ENCODE data around the gene MRPS10. TPM values are rescaled to one million over a fixed set of nuclear protein-coding genes. Genes with fewer than 3 reads are reported as not detected.

Gene MRPS10
- polyA plus RNA-seq, 1 donor = 25.2 TPM

DNA sequence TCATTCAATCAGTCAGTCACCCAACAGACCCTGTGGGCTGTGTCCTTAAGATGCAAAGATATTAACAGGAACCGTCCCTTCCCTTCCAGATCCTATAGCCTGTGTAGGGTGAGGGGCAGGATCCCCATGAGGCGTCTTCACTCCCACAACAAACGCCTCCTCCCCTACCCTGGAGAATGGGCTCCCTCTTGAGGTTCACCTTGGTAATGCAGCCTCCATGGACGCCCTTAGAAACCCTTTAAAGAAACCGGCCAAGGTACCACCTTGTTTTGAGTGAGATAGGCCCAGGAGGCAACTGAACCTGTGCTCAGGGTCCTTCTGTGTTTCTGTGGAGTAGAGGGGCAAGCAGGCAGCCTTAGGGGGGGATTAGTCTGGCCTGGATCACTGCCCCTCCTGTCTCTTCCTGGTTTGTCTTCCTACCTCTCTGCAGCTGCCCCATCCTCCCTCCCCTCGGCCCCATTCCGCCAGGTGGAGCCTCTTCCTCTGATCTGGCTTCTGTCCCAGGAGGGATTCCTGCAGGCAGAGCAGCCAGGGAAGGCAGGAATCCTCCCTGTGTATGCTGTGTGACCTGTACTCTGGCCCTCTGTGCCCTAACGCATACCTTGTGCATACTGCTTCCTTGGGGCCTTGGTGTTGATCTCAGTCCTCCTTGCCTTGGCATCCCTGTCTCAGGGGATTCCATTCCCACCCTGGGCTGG lies 51.1 kb downstream of the MRPS10 start:
- H3K36me3 ChIP-seq (ENCODE audit: control insufficient read depth, insufficient read depth, low read length) = no peaks in the 10 kb centered on the region
- peaks cover 12% of the 10 kb centered on the region for H3K4me1 ChIP-seq (ENCODE audit: control insufficient read depth, insufficient read depth, low read length)
- no CpG with 5 or more reads among the region's 8 CpGs for WGBS (ENCODE audit: insufficient coverage, low lambda C conversion rate)
- H3K27me3 ChIP-seq (ENCODE audit: control insufficient read depth, insufficient read depth, low read length) = no peaks in the 10 kb centered on the region
- no peaks in the 10 kb centered on the region for H3K9me3 ChIP-seq (ENCODE audit: control insufficient read depth, low read depth, low read length)
- no peak overlapping the region for H3K4me3 ChIP-seq (ENCODE audit: low read length)
- peak overlapping the region; percentile 66 for H3K27ac ChIP-seq (ENCODE audit: low read length)
- DNase-seq = peak; percentile 84 to 86

DNA sequence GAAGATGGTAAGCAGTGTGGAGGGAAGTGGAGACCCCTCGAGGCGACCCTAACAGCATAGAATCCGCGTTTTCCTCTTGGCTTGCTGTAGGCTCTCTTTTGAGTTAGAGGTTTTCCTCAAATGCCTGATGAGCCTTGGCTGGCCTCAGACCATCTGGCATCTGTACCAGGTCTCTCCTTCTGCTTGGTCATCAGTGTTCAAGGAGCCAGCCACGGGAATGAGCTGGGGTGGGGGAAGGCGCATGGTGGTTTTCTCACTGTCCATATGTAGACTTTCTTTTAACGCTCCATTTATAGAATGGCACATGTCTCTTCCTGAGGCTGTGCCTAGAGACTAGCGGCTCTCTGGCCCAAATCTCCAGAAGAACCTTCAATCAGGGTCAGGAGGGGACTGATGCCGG lies 52.6 kb downstream of the MRPS10 start:
- Histone ChIP-seq H3K36me3 (ENCODE audit: control insufficient read depth, insufficient read depth, low read length) (no peaks in the 10 kb centered on the region), H3K27ac (ENCODE audit: low read length) (no peak overlapping the region), H3K4me1 (ENCODE audit: control insufficient read depth, insufficient read depth, low read length) (peaks cover 12% of the 10 kb centered on the region), H3K4me3 (ENCODE audit: low read length) (no peak overlapping the region), H3K9me3 (ENCODE audit: control insufficient read depth, low read depth, low read length) (no peaks in the 10 kb centered on the region), H3K27me3 (ENCODE audit: control insufficient read depth, insufficient read depth, low read length) (no peaks in the 10 kb centered on the region)
- DNase-seq = no peak
- no CpG with 5 or more reads among the region's 9 CpGs for WGBS (ENCODE audit: insufficient coverage, low lambda C conversion rate)

DNA sequence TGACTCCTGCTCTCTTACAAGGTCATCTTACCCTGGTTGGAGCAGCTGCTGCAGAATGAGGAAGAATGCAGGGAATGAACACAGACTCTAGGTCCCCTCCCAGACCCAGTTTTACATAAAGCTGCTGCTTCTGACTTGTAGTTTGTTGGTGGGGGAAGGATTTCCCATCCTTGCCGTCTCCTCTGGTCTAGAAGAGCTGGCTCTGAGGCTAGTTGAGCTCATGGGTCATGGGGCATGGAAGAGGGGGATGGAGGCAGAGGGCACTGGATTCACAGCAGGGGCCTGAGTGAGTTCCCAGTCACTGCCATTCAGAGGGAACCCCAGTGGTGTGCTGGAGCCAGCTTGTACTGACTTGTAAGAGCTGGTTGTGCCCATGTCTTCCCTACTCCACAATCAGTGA lies 53.7 kb downstream of the MRPS10 start:
- peaks cover 12% of the 10 kb centered on the region for H3K4me1 ChIP-seq (ENCODE audit: control insufficient read depth, insufficient read depth, low read length)
- no peaks in the 10 kb centered on the region for H3K36me3 ChIP-seq (ENCODE audit: control insufficient read depth, insufficient read depth, low read length)
- H3K27ac ChIP-seq (ENCODE audit: low read length) = no peak overlapping the region
- no peaks in the 10 kb centered on the region for H3K9me3 ChIP-seq (ENCODE audit: control insufficient read depth, low read depth, low read length)
- no peak overlapping the region for H3K4me3 ChIP-seq (ENCODE audit: low read length)
- no peak for DNase-seq
- no CpG with 5 or more reads among the region's 1 CpG for WGBS (ENCODE audit: insufficient coverage, low lambda C conversion rate)
- H3K27me3 ChIP-seq (ENCODE audit: control insufficient read depth, insufficient read depth, low read length) = no peaks in the 10 kb centered on the region

DNA sequence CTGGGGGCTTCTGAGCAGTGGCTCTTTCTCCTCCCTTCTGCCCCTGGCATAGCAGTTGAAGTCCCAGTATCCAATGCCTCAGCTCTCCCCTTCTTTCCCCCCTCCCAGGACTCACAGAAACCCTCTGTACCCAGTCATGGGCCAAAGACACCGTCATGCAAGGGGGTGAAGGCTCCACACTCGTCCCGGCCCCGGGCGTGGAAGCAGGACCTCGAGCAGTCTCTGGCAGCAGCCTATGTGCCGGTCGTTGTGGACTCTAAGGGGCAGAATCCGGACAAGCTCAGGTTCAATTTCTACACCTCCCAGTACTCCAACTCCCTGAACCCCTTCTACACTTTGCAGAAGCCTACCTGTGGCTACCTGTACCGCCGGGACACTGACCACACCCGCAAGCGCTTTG lies 54.8 kb downstream of the MRPS10 start:
- H3K27me3 ChIP-seq (ENCODE audit: control insufficient read depth, insufficient read depth, low read length) = no peaks in the 10 kb centered on the region
- WGBS (ENCODE audit: insufficient coverage, low lambda C conversion rate) = no CpG with 5 or more reads among the region's 13 CpGs
- H3K4me3 ChIP-seq (ENCODE audit: low read length) = no peak overlapping the region
- H3K27ac ChIP-seq (ENCODE audit: low read length) = no peak overlapping the region
- peaks cover 12% of the 10 kb centered on the region for H3K4me1 ChIP-seq (ENCODE audit: control insufficient read depth, insufficient read depth, low read length)
- DNase-seq = no peak
- H3K9me3 ChIP-seq (ENCODE audit: control insufficient read depth, low read depth, low read length) = no peaks in the 10 kb centered on the region
- no peaks in the 10 kb centered on the region for H3K36me3 ChIP-seq (ENCODE audit: control insufficient read depth, insufficient read depth, low read length)

DNA sequence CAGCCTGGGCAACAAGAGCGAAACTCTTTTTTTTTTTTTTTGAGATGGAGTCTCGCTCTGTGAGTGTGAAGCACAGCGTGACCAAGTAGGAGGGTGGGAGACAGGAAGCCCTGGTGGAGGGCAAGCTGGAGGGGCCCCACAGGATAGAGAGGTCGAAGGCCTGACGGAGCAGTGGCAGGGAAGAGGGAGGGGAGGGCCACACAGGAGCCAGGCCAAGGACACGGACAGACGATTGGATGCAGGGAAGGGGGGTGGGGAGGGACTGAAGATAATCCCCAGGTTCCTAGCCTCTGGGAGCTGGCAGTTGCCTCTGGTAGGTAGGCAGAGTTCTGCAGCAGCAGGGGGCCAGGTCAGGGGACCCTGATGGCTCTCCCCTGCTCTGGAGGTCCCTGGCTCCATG lies 55.3 kb downstream of the MRPS10 start:
- H3K36me3 ChIP-seq (ENCODE audit: control insufficient read depth, insufficient read depth, low read length) = no peaks in the 10 kb centered on the region
- peaks cover 12% of the 10 kb centered on the region for H3K4me1 ChIP-seq (ENCODE audit: control insufficient read depth, insufficient read depth, low read length)
- H3K9me3 ChIP-seq (ENCODE audit: control insufficient read depth, low read depth, low read length) = no peaks in the 10 kb centered on the region
- DNase-seq = no peak
- no CpG with 5 or more reads among the region's 7 CpGs for WGBS (ENCODE audit: insufficient coverage, low lambda C conversion rate)
- H3K27me3 ChIP-seq (ENCODE audit: control insufficient read depth, insufficient read depth, low read length) = no peaks in the 10 kb centered on the region
- H3K4me3 ChIP-seq (ENCODE audit: low read length) = no peak overlapping the region
- H3K27ac ChIP-seq (ENCODE audit: low read length) = no peak overlapping the region

DNA sequence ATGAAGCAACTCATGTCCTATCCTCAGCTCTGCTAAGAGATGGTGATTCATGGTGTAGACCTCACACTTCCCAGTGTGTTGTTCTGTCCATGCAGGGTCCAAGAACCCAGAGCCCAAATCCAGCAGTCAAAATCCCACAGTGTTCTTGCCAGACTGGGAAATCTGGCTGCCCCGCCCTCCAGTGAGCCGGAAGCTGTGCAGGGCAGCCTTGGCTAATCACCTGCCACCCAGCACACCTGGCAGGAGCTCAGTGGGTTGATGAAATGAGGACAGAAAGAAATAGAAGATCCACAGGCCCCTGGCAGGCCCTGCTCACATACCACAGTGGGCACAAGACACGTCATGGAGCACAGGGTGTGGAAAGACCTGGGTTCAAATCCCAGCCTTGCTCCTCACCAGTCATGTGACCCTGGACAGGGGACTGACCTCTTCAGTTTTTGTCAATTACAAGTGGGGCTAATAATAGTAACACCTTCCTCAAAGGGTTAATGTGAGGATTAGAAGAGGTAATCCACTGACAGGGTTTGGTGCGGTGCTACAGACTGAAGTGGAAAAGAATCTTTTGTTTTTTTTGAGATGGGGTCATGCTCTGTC lies 58.1 kb downstream of the MRPS10 start:
- no peak overlapping the region for H3K27ac ChIP-seq (ENCODE audit: low read length)
- WGBS (ENCODE audit: insufficient coverage, low lambda C conversion rate) = 80% methylated on average over 1 of the region's 4 CpGs
- DNase-seq = no peak
- H3K4me3 ChIP-seq (ENCODE audit: low read length) = no peak overlapping the region
- no peaks in the 10 kb centered on the region for H3K36me3 ChIP-seq (ENCODE audit: control insufficient read depth, insufficient read depth, low read length)
- peaks cover 3% of the 10 kb centered on the region for H3K4me1 ChIP-seq (ENCODE audit: control insufficient read depth, insufficient read depth, low read length)
- no peaks in the 10 kb centered on the region for H3K9me3 ChIP-seq (ENCODE audit: control insufficient read depth, low read depth, low read length)
- H3K27me3 ChIP-seq (ENCODE audit: control insufficient read depth, insufficient read depth, low read length) = no peaks in the 10 kb centered on the region

DNA sequence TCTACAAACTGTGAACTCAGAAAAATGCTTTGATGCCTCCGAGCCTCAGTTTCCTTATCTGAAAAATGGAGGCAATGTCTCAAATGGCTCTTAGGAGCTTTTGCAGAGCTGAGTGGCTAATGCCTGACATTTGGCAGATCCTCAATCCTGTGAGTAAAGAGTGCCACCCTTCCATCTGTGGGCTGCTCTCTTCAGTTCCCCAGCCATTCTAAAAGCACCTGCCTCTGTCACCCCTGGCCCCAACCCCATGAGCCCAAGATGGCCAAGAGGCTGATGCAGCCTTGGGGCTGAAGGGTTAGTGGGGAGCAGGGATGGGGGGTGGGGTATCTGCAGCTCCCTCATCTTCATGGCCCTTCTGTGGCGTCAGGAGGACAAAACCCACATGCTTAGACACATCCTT lies 59.0 kb downstream of the MRPS10 start:
- no peak for DNase-seq
- H3K4me3 ChIP-seq (ENCODE audit: low read length) = no peak overlapping the region
- no peaks in the 10 kb centered on the region for H3K27me3 ChIP-seq (ENCODE audit: control insufficient read depth, insufficient read depth, low read length)
- no peaks in the 10 kb centered on the region for H3K9me3 ChIP-seq (ENCODE audit: control insufficient read depth, low read depth, low read length)
- H3K27ac ChIP-seq (ENCODE audit: low read length) = no peak overlapping the region
- WGBS (ENCODE audit: insufficient coverage, low lambda C conversion rate) = no CpG with 5 or more reads among the region's 2 CpGs
- H3K36me3 ChIP-seq (ENCODE audit: control insufficient read depth, insufficient read depth, low read length) = no peaks in the 10 kb centered on the region
- H3K4me1 ChIP-seq (ENCODE audit: control insufficient read depth, insufficient read depth, low read length) = peaks cover 3% of the 10 kb centered on the region

DNA sequence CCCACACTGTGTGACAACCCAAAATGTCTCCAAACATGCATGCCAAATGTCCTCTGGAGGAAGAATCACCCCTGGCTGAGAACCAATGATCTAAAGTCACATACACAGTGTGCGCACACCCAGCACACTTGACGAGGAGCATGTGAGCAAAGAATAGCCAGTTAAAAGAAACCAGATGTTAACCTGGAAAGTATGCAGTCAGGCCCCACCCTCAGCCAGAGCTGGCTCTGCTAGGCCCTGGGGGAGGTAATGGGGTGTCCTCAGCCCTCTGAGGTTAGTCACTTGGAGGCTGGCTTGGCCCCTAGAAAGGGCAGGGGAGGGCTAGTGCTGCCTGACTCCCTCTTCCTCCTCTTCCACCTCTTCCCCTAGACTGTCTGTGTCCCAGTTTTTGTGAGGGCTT lies 59.6 kb downstream of the MRPS10 start:
- DNase-seq = peak in 1 of 2 donors; percentile 46
- Histone ChIP-seq H3K27me3 (ENCODE audit: control insufficient read depth, insufficient read depth, low read length) (no peaks in the 10 kb centered on the region), H3K9me3 (ENCODE audit: control insufficient read depth, low read depth, low read length) (no peaks in the 10 kb centered on the region), H3K4me1 (ENCODE audit: control insufficient read depth, insufficient read depth, low read length) (peaks cover 3% of the 10 kb centered on the region), H3K4me3 (ENCODE audit: low read length) (no peak overlapping the region), H3K27ac (ENCODE audit: low read length) (no peak overlapping the region), H3K36me3 (ENCODE audit: control insufficient read depth, insufficient read depth, low read length) (no peaks in the 10 kb centered on the region)
- WGBS (ENCODE audit: insufficient coverage, low lambda C conversion rate) = no CpG with 5 or more reads among the region's 2 CpGs

Other genes starting within 250 kb of the MRPS10 start
- gene TAF8, start 167.3 kb downstream of the MRPS10 start, polyA plus RNA-seq = 32.7 TPM
- 44.3 TPM for gene C6orf132, start 75.2 kb downstream of the MRPS10 start, polyA plus RNA-seq
- gene GUCA1A, start 44.5 kb downstream of the MRPS10 start, polyA plus RNA-seq = 0.49 TPM
- gene GUCA1B, start 22.9 kb downstream of the MRPS10 start, polyA plus RNA-seq = 1.6 TPM
- 5.1 TPM for gene TRERF1, start 234.1 kb upstream of the MRPS10 start, polyA plus RNA-seq